GM21390 (cell line): ENCODE data around the gene HOXB8.

Experiments used
- ATAC-seq: cut with Tn5 transposase; IDR thresholded peaks from one replicate; pipeline ENCODE4 v1.9.1; 2021; ENCODE audit not compliant: unreplicated experiment

The HOXB8 gene

DNA sequence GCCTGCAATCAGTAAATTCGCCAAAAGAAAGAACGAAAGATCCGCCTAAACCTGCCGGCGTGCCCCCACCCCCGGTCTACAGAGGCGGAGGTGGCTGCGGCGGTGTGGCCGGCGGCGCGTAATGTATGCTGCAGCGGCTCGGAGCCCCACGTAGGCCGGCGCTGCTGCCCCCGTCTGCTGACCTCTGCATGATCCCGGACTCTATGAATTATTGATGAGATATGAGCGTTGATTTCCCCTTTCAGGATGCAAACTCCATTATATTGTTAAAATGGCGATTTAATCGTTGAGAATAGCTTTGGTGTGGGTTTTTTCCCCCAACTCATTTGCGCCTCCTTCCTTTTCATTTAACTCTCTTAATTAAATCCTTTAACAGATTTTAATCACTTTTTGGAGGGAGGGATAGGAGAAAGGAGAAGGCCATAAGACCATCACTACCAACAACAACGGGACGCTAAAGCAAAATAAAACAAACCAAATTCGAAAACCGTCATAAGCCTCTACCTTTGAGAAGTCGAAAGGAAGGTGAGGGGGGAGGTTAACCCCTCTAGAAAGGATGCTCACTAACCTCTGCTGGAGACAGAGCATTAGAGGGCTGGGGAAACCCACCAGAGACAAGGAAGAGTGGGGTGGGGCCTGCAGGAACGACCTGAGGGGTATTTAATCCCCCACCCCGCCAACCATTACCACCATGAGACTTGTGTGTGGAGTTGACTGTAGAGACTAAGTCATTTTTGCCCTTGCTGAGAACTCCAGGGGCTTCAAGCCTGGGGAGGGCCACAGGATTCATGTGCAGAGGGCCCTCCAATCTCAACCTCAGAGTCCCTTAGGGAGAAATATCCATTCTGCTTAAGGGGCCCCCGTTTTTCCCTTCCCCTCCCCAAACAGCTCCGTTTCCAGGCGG is 28.5 kb downstream of the HOXB8 start:
- ATAC-seq, result no peak

DNA sequence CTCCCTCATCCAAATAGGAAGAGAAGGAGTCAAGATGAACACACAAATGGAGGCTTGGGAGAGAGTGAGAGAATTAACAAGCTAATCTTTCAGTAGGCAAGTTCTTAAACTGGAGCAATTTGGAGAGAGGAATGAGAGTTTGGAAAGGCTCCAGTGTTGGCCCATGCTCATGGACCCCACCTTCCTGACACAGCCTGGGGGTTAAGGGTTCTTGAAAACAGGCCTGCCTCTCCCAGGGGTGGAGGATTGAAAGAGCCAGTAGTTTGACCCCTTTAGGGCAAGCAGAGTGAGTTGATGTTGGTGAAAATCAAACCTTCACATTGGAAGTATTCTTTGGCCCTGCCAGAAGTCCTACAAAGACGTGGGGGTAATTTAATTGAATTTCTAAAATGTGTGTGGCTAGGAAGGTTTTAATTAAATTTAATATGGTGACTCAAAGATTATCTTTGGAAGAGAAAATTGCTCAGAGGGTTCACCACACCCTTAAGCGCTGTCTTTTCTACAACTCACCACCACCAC is 30.8 kb downstream of the HOXB8 start:
- ATAC-seq, result no peak

GRCh38 chr17:48583708-48584222 is 31.3 kb downstream of the HOXB8 start:
- no peak for ATAC-seq

DNA sequence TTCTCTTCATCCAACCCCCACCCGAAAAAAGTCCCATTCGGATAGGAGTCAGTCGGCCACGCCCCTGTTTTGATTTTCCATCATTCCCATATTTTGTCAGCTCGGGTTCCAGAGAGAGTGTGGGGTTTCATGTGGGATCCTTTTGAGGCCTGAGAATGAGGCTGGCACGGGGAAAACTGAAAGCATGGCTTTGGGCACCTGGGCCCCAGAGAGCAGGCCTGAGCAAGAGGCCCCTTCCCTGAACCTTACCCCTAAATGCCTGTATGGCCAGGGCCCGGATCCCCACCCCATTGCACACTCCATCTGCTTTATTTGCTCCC is 32.4 kb downstream of the HOXB8 start:
- ATAC-seq, result no peak

- ATAC-seq, result no peak
Measured at GRCh38 chr17:48579760-48580554, 35.1 kb downstream of the HOXB8 start.

DNA sequence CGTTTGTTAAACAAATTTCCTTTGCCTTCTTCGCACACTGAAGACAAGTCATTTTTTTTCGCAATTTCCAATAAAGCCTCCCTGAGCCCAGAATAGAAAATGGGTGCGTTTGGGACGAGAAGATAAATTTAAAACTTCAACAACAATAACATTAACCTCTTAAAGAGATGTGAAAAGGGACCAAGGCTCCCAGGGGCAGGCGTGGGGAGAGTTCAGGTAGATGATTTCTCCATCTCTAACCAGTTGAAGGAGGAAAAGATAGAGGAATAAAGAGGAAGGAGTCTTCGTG is 35.7 kb downstream of the HOXB8 start:
- ATAC-seq, result no peak

GRCh38 chr17:48578616-48579470 is 36.2 kb downstream of the HOXB8 start:
- peak; percentile 33 for ATAC-seq

GRCh38 chr17:48577946-48578615 is 37.0 kb downstream of the HOXB8 start, which contains the start of gene HOXB4:
HOXB4 (minus strand) TSS chr17:48578350; CDS start chr17:48578319, 31 bp downstream.
- ATAC-seq, result peak; percentile 41

- ATAC-seq, result no peak
Measured at GRCh38 chr17:48577330-48577945, 37.7 kb downstream of the HOXB8 start.

DNA sequence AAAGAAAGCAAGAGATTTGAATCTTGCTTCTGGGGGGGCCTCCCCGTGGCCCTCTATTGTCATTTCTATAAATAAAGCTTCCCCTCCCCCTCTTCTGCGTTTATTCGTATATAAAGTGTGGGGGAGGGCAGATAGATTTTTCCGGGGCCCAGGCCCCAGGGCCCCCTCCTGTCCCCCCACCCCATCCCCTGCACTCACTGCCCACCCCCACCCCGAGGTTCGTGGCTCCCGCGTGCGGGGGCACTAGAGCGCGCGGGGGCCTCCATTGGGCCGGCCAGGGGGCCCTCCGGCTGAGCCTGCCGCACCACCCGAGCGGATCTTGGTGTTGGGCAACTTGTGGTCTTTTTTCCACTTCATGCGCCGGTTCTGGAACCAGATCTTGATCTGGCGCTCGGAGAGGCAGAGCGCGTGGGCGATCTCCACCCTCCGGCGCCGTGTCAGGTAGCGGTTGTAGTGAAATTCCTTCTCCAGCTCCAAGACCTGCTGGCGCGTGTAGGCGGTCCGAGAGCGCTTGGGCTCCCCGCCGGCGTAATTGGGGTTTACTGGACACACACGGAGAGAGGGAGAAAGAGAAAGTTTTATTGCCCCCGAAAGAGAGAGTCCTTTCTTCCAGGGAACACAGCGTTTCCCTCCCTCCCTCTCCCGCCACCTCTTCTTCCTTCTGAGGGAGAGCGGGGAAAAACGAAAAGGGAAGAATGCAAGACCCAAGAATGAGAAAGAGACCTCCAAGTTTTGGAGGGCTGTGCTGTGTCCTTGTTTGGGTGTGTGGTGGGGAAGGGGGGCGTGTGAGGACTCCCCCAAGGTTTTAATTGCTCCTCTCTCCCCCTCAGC is 38.4 kb downstream of the HOXB8 start:
- no peak for ATAC-seq

GRCh38 chr17:48575673-48576478 is 39.2 kb downstream of the HOXB8 start:
- no peak for ATAC-seq

GRCh38 chr17:48575066-48575582 is 40.0 kb downstream of the HOXB8 start:
- ATAC-seq, result no peak

DNA sequence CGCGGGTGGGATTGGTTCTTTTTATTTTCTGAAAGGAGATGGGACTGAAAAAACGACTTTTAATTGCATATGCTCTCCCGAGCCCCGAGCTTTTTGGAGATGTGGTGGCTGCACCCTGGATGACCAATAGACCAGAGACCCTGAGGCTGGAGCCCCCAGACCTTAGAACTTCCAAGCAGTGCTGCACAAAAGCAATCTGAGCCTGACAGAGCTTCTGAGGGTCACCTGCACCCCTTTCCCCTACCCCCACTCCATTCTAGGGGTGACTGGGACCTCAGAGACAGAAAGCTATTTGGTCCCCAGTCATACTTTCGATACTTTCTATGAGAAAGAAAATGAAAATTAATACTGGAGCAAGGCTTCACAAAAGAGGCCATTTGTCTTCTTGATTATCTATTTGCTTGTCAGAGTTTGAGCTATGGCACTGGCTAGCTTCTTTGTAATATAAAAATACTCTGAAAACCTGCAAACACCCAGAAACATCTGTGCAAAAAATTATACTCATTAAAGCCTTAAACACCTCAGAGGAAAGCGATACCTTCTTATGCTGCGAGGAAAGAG is 40.5 kb downstream of the HOXB8 start:
- ATAC-seq, result no peak

- ATAC-seq, result no peak
Measured at GRCh38 chr17:48571826-48572417, 43.2 kb downstream of the HOXB8 start.

GRCh38 chr17:48571024-48571818 is 43.9 kb downstream of the HOXB8 start:
- no peak for ATAC-seq

GRCh38 chr17:48570325-48571023 is 44.6 kb downstream of the HOXB8 start:
- no peak for ATAC-seq
